Gastroesophageal sphincter (tissue), 3 donors: ENCODE data around the gene SLFN5.

Experiments
- EP300 ChIP-seq: sonication (generic); formaldehyde crosslinking; IDR thresholded peaks from one replicate; pipeline ENCODE4 v1.6.1; 2017; ENCODE audit warnings: antibody characterized with exemption, mild to moderate bottlenecking
- POLR2A ChIP-seq, 2 donors: fragments of 450-650 bp; IDR thresholded peaks; one replicate each; pipeline ENCODE4 v1.6.1; 2017; ENCODE audit warnings: antibody characterized with exemption in 2 of 2, mild to moderate bottlenecking in 2 of 2, moderate library complexity in 1 of 2
- POLR2AphosphoS5 ChIP-seq: sonication (generic); formaldehyde crosslinking; IDR thresholded peaks from one replicate; pipeline ENCODE4 v1.6.1; 2017; ENCODE audit warnings: antibody characterized with exemption
- TF ChIP-seq, protein P1 (sequence below), 4 experiments: fragments of 200-600 bp in 2 of 4; fragments of 450-650 bp in 2 of 4; sonication (generic) in 1 of 4; IDR thresholded peaks; one replicate each; pipeline ENCODE4 v1.5.1; 2017 to 2019; ENCODE audit warnings: antibody characterized with exemption in 4 of 4, mild to moderate bottlenecking in 2 of 4, moderate library complexity in 2 of 4

DNA sequence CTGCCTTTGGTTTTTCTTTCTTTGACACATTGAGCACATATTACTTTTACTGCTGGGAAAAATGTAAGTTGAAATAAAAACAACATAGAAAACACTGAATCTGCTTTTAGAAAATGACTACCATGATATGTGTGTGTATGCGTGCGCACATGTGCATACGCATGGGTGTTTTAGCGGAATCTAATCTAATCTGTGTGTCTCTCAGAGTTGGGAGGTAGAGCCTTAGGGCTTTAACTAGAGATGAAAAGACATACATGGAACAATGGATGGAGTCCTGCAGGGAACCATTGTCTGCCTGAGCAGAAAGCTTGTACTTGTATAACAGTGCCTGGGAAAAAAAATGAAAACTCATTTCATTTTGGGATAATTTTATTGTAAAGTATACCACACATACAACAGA is 12.4 kb downstream of the SLFN5 start:
- TF ChIP-seq POLR2A (IDR thresholded peaks at IDR 0.05) (no peak), POLR2AphosphoS5 (no peak), EP300 (no peak)
- TF ChIP-seq, protein P1, sequence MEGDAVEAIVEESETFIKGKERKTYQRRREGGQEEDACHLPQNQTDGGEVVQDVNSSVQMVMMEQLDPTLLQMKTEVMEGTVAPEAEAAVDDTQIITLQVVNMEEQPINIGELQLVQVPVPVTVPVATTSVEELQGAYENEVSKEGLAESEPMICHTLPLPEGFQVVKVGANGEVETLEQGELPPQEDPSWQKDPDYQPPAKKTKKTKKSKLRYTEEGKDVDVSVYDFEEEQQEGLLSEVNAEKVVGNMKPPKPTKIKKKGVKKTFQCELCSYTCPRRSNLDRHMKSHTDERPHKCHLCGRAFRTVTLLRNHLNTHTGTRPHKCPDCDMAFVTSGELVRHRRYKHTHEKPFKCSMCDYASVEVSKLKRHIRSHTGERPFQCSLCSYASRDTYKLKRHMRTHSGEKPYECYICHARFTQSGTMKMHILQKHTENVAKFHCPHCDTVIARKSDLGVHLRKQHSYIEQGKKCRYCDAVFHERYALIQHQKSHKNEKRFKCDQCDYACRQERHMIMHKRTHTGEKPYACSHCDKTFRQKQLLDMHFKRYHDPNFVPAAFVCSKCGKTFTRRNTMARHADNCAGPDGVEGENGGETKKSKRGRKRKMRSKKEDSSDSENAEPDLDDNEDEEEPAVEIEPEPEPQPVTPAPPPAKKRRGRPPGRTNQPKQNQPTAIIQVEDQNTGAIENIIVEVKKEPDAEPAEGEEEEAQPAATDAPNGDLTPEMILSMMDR (IDR thresholded peaks at IDR 0.05), result no peak
